Heart right ventricle (tissue), 16 donors: ENCODE results near the gene TDP1. TPM values are rescaled to one million over a fixed set of nuclear protein-coding genes. Genes with fewer than 3 reads are reported as not detected.

Experiments used
- ATAC-seq, 8 donors: fragments of 200-7000 bp; cut with Tn5 transposase; one replicate each; pipeline ENCODE4 v1.9.1; 2020; ENCODE audit warnings: mild to moderate bottlenecking in 8 of 8, moderate library complexity in 8 of 8, moderate number of reproducible peaks in 1 of 8
- DNase-seq, 2 donors: peaks; one replicate each; pipeline ENCODE4 v3.0.0-alpha.2; 2020
- H3K27ac ChIP-seq, 10 donors: fragments of 200-600 bp; sonication (generic) in 2 of 10; one replicate each; pipeline versions ENCODE4 v1.5.0 to v1.8.0; 2020 to 2022; ENCODE audit warnings: mild to moderate bottlenecking in 3 of 10
- H3K27me3 ChIP-seq, 7 donors: fragments of 200-600 bp; one replicate each; pipeline ENCODE4 v1.8.0; 2021 to 2022; ENCODE audit warnings: mild to moderate bottlenecking in 2 of 7
- H3K36me3 ChIP-seq, 9 donors: fragments of 200-600 bp; sonication (generic) in 1 of 9; one replicate each; pipeline versions ENCODE4 v1.5.0 to v1.8.0; 2020 to 2022; ENCODE audit warnings: mild to moderate bottlenecking in 2 of 9
- H3K4me1 ChIP-seq, 9 donors: fragments of 200-600 bp; sonication (generic) in 1 of 9; one replicate each; pipeline versions ENCODE4 v1.5.0 to v1.8.0; 2020 to 2022; ENCODE audit warnings: mild to moderate bottlenecking in 4 of 9
- H3K4me3 ChIP-seq, 10 donors: fragments of 200-600 bp; sonication (generic) in 2 of 10; one replicate each; pipeline versions ENCODE4 v1.5.0 to v1.8.0; 2020 to 2022; ENCODE audit warnings: mild to moderate bottlenecking in 7 of 10, moderate library complexity in 2 of 10
- H3K9me3 ChIP-seq, 11 donors: fragments of 200-600 bp in 10 of 11; sonication (generic) in 2 of 11; one replicate each; pipeline versions ENCODE4 v1.5.0 to v1.8.0; 2013 to 2022; ENCODE audit warnings: mild to moderate bottlenecking in 2 of 11, control low read depth in 1 of 11, moderate library complexity in 1 of 11
- CTCF ChIP-seq, 9 donors: fragments of 200-600 bp; sonication (generic) in 2 of 9; IDR thresholded peaks; one replicate each; pipeline versions ENCODE4 v1.5.0 to v1.8.0; 2021 to 2022; ENCODE audit warnings: antibody characterized with exemption in 9 of 9, mild to moderate bottlenecking in 5 of 9, moderate library complexity in 1 of 9
- WGBS, 2 donors: extraction: QIAGEN DNeasy Blood & Tissue Kit; methylation state at CpG; one replicate each; pipeline ENCODE4 v1.1.7; 2013; ENCODE audit warnings: inconsistent platforms in 1 of 2; 5-methylcytosine and 5-hydroxymethylcytosine counted together
- intact Hi-C, 10 donors: fragments of 100-400 bp; cut with DNase I; formaldehyde crosslinking; loops; one replicate each; pipeline versions ENCODE4 v1.11.1 to v1.14.2; 2022
- polyA plus RNA-seq, 2 donors: library from polyadenylated mRNA; stranded (reverse); fragments of 200-250 nt; gene quantifications; one replicate each; pipeline ENCODE4 v1.2.3, GENCODE V29; 2013
- total RNA-seq, 10 donors: library from RNA; stranded (reverse); fragmentation: NEBNext Ultra II Directional in 3 of 10; extraction: Animal tissue kit (Norgen Biotek cat#: 25700) in 3 of 10; gene quantifications; one replicate each; pipeline versions ENCODE4 v1.2.1 to v1.2.4, GENCODE V29; 2021 to 2023
- donor health status: Arrhythmogenic right ventricular cardiomyopathy.
- donor health status: ischemic (EF 13 %, LVEDD 7.1; RV severe dilation, severe dysfunction).
- donor health status: healthy with polysubstance abuse.
- donor health status: DM: no; HTN: yes; CAD: no.
- donor health status: DM: no; HTN: no; CAD: no.
- donor health status: ischemic (EF 25% LVEDD 6.9; RV normal size, moderate dysfunction).
- donor health status: ischemic (EF 25% LVEDD 5.7; RV mildly dilated, moderate dysfunction).
- donor health status: healthy.
- donor health status: DM: yes; HTN: yes; CAD: no.
- donor health status: Ischemic cardiomyopathy.
- donor health status: ischemic (EF 35%, LVEDD 5.7; RV mildly dilated, moderate dysfunction).
- donor health status: nonischemic (EF 11% LVEDD 7.7; RV severe dilation, severe dysfunction).
- donor health status: DM: yes; HTN: yes; CAD: no.
- donor health status: PGD.
- donor health status: ischemic (EF 29% LVEDD 5.4; RV normal size, mild dysfunction).
- donor health status: nonischemic (EF 23%, LVEDD 6.1; RV moderate dilation, normal function).

Gene TDP1
- total and polyA plus RNA-seq, 12 donors = 0.80 to 7.1 (median 3.2) TPM

DNA sequence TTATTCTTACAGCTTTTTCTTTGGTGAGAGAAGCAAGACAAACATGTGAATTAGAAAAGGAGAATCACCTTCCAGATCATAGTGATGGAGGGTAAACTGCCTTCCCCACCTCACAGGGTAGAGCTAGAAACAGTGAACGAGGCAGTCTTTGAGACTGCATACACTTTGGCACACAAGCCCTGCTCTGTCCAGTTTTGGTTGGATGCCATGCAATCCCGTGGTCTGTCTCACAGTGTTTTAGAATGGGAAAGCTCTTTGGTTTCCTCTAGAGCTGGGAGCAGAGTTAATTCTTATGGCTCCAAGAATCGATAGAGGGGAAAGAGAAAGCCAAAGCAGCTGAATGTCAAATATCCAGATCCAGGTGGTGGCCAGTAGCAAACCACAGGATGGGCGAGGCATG lies 21.9 kb downstream of the TDP1 start:
- peaks cover 0 to 97% (median 5%) of the 10 kb centered on the region in 9 donors for H3K36me3 ChIP-seq
- no peak overlapping the region for H3K4me3 ChIP-seq
- ATAC-seq (no peak), DNase-seq (no peak)
- intact Hi-C loops = loop anchor here in 2 of 10 donors (5.0 to 10.0 kb wide), 2 partner anchors 77 to 260 kb away; no protein-coding TSS in a partner anchor
- no peak overlapping the region for H3K27ac ChIP-seq
- WGBS, 2 donors = 90 to 91% methylated on average over 4 of the region's 4 CpGs
- no peaks in the 10 kb centered on the region for H3K27me3 ChIP-seq
- no peak for TF ChIP-seq CTCF (IDR thresholded peaks at IDR 0.05)
- no peaks in the 10 kb centered on the region for H3K4me1 ChIP-seq
- H3K9me3 ChIP-seq = no peaks in the 10 kb centered on the region

DNA sequence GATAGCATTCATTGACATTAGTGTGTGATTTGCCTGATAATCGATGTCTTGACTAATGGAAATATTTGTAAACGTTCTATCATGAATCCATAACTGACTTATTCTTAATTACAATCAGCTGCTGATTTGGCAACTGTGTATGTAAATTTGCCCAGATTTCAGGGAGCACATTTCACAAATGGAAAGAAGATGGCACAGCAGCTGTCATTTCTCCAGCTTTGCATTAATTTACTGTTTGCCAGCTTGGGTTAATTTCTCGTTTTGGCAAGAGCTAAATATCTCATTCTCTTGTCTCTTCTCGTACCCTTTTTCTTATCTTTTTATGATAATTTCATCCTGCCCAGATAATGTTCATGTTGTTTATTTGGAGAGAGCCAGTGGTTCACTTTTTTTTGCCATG lies 22.9 kb downstream of the TDP1 start:
- WGBS, 2 donors = 75 to 76% methylated on average over 4 of the region's 4 CpGs
- no peaks in the 10 kb centered on the region for H3K4me1 ChIP-seq
- no peak overlapping the region for H3K4me3 ChIP-seq
- intact Hi-C loops = loop anchor here in 2 of 10 donors (5.0 to 10.0 kb wide), 2 partner anchors 76 to 259 kb away; no protein-coding TSS in a partner anchor
- H3K9me3 ChIP-seq = no peaks in the 10 kb centered on the region
- H3K36me3 ChIP-seq = peaks cover 0 to 97% (median 5%) of the 10 kb centered on the region in 9 donors
- TF ChIP-seq CTCF (IDR thresholded peaks at IDR 0.05) = no peak
- no peak for DNase-seq
- no peaks in the 10 kb centered on the region for H3K27me3 ChIP-seq
- no peak overlapping the region for H3K27ac ChIP-seq
- ATAC-seq = no peak

DNA sequence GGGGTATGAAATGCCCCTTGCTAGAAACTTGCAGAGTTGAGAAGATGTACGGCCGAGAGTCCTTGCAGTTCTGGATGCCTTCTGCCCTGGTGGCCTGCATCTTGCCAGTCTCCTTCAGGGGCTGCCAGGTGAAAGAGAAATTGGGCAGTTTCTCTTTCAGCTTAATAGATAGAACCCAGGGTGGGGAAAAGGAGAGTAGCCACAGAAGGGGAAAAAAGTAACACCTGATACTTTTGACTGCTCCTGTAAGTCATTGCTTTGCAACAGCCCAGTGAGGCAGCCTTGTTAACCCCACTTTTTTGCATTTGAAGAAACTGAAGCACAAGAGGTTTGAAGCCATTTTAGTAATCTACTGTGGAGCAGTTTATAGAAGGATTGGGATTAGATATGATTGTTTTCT lies 27.6 kb downstream of the TDP1 start:
- ATAC-seq (no peak), DNase-seq (no peak)
- Histone ChIP-seq H3K4me3 (no peak overlapping the region), H3K4me1 (no peaks in the 10 kb centered on the region), H3K36me3 (peaks cover 0 to 99% (median 15%) of the 10 kb centered on the region in 9 donors), H3K27me3 (no peaks in the 10 kb centered on the region), H3K9me3 (no peaks in the 10 kb centered on the region), H3K27ac (no peak overlapping the region)
- intact Hi-C loops = no loop called here
- no peak for TF ChIP-seq CTCF (IDR thresholded peaks at IDR 0.05)
- WGBS, 2 donors = 92 to 97% methylated on average over 2 of the region's 2 CpGs

DNA sequence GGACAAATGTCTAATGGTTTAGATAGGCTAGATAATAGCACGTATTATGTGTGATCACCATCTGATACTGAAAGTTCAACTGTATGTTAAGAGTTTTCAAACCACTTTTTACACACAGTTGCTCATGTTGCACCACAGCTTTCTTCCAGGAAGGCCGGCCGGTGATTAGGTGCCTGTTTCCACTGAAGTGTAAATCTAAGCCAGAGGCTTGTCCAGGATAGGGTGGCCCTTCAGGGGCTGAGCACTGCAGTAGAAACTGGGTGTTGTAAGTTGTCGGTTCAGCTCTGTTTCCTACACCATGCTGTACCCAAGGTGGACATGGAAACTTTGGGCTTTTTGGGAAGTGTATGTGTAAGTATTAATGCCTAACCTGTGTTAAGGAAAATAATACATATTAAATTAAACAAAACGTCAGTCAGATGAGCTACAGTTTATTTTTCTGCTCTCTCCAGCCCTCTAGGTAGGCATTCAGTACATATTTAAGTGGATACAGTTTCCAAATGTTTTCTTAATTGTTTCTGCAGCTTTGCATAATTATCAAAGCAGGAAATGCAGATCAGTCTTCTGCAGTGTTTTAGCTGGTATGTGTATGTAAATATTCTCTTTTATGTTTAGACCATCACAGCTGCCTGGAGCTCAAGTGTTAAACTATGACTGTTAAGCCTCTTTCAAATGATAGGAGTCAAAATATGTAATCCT lies 30.9 kb downstream of the TDP1 start:
- H3K27me3 ChIP-seq = no peaks in the 10 kb centered on the region
- H3K4me1 ChIP-seq = no peaks in the 10 kb centered on the region
- DNase-seq = no peak
- WGBS, 2 donors = 91% methylated on average over 5 of the region's 5 CpGs
- no peak overlapping the region for H3K27ac ChIP-seq
- peaks cover 0 to 99% (median 15%) of the 10 kb centered on the region in 9 donors for H3K36me3 ChIP-seq
- TF ChIP-seq CTCF (IDR thresholded peaks at IDR 0.05) = no peak
- no peak overlapping the region for H3K4me3 ChIP-seq
- intact Hi-C loops = no loop called here
- no peak for ATAC-seq
- no peaks in the 10 kb centered on the region for H3K9me3 ChIP-seq
